B cell (primary cell): ENCODE data around the gene CHTF18.

ENCODE experiments used
- EZH2 ChIP-seq: IDR thresholded peaks from 2 replicates; pipeline ENCODE4 v1.6.1; 2012; ENCODE audit warnings: borderline replicate concordance, low read depth, mild to moderate bottlenecking, moderate library complexity, low read length; ENCODE audit not compliant: insufficient read depth, poor library complexity, severe bottlenecking
- TF ChIP-seq, protein P1 (sequence below): fragments of 200-600 bp; IDR thresholded peaks from one replicate; pipeline ENCODE4 v1.8.0; 2022; ENCODE audit warnings: antibody characterized with exemption, mild to moderate bottlenecking

DNA sequence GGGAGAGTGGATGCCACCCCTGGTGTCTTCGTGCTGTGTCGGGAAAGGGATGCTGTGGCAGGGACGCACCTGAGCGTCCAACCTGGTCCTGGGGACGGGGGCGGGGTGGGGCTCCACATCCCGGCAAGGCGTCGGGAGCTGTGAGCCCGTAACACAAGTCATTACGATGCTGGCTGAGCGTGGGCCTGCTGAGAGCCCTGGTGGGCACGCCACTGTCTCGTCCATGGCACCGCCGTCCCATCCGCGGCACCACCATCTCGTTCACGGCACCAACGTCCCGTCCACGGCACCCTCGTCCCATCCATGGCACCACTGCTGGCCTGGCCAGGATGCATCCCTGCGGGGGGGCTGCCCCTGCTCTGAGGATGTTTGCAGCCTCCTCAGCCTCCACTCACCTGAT lies 36.2 kb downstream of the CHTF18 start:
- TF ChIP-seq, protein P1, sequence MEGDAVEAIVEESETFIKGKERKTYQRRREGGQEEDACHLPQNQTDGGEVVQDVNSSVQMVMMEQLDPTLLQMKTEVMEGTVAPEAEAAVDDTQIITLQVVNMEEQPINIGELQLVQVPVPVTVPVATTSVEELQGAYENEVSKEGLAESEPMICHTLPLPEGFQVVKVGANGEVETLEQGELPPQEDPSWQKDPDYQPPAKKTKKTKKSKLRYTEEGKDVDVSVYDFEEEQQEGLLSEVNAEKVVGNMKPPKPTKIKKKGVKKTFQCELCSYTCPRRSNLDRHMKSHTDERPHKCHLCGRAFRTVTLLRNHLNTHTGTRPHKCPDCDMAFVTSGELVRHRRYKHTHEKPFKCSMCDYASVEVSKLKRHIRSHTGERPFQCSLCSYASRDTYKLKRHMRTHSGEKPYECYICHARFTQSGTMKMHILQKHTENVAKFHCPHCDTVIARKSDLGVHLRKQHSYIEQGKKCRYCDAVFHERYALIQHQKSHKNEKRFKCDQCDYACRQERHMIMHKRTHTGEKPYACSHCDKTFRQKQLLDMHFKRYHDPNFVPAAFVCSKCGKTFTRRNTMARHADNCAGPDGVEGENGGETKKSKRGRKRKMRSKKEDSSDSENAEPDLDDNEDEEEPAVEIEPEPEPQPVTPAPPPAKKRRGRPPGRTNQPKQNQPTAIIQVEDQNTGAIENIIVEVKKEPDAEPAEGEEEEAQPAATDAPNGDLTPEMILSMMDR: no peak
- TF ChIP-seq EZH2: no peak
